Right atrium auricular region (tissue), 2 donors: ENCODE results near the gene CLDN19. TPM values are rescaled to one million over a fixed set of nuclear protein-coding genes. Genes with fewer than 3 reads are reported as not detected.
"Not testable (repeated sequence)": the region's sequence is repeated elsewhere in the genome, so short reads cannot be mapped to it uniquely, and the experiment has no call there.

Source experiments
- DNase-seq: peaks from one replicate; pipeline ENCODE4 v3.0.0-alpha.2; 2019; ENCODE audit warnings: low spot score
- H3K27ac ChIP-seq, 2 donors: fragments of 200-600 bp; sonication (generic); 1 replicate in 1 of 2; 2 replicates in 1 of 2; pipeline ENCODE4 v1.5.1; 2016 to 2019
- H3K27me3 ChIP-seq, 2 donors: fragments of 200-600 bp; sonication (generic); one replicate each; pipeline versions ENCODE4 v1.5.1 to v1.6.0; 2017 to 2019
- H3K36me3 ChIP-seq: fragments of 200-600 bp; sonication (generic); one replicate; pipeline ENCODE4 v1.5.1; 2016
- H3K4me1 ChIP-seq, 2 donors: fragments of 200-600 bp; sonication (generic); one replicate each; pipeline versions ENCODE4 v1.5.1 to v1.6.0; 2017 to 2019
- H3K4me3 ChIP-seq, 2 donors: fragments of 200-600 bp; sonication (generic); 1 replicate in 1 of 2; 2 replicates in 1 of 2; pipeline ENCODE4 v1.5.1; 2017 to 2019; ENCODE audit warnings: mild to moderate bottlenecking in 1 of 2, moderate library complexity in 1 of 2
- H3K9me3 ChIP-seq, 2 donors: fragments of 200-600 bp; sonication (generic); one replicate each; pipeline ENCODE4 v1.5.1; 2019
- total RNA-seq, 2 donors: library from RNA; depleted of rRNA; stranded (reverse); fragments of >200 nt; gene quantifications; one replicate each; pipeline ENCODE4 v1.1.0, GENCODE V29; 2016
- TF ChIP-seq, protein P1 (sequence below), 2 donors: fragments of 200-600 bp; sonication (generic); IDR thresholded peaks; one replicate each; pipeline ENCODE4 v1.5.1; 2019; ENCODE audit warnings: antibody characterized with exemption in 2 of 2

CLDN19 gene
- total RNA-seq, 2 donors from 2014 or later = 0.28 TPM; not detected in 1

DNA sequence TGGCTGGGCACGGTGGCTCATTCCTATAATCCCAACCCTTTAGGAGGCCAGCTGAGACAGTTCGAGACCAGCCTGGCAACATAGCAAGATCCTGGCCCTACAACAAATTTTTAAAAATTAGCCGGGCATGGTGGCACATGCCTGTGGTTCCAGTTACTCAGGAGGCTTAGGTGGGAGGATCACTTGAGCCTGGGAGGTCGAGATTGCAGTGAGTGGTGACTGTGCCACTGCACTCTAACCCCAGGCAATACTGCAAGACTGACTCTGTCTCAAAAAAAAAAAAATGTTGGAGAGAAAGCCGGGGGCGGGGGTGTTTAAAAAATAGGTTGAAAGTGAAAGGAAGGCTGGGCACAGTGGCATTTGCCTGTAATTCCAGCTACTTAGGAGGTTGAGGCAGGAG lies 16.5 kb downstream of the CLDN19 start:
- TF ChIP-seq, protein P1, sequence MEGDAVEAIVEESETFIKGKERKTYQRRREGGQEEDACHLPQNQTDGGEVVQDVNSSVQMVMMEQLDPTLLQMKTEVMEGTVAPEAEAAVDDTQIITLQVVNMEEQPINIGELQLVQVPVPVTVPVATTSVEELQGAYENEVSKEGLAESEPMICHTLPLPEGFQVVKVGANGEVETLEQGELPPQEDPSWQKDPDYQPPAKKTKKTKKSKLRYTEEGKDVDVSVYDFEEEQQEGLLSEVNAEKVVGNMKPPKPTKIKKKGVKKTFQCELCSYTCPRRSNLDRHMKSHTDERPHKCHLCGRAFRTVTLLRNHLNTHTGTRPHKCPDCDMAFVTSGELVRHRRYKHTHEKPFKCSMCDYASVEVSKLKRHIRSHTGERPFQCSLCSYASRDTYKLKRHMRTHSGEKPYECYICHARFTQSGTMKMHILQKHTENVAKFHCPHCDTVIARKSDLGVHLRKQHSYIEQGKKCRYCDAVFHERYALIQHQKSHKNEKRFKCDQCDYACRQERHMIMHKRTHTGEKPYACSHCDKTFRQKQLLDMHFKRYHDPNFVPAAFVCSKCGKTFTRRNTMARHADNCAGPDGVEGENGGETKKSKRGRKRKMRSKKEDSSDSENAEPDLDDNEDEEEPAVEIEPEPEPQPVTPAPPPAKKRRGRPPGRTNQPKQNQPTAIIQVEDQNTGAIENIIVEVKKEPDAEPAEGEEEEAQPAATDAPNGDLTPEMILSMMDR (IDR thresholded peaks at IDR 0.05) = no peak
- DNase-seq = no peak
- Histone ChIP-seq H3K9me3 (no peaks in the 10 kb centered on the region), H3K27ac (no peak overlapping the region), H3K27me3 (no peaks in the 10 kb centered on the region), H3K4me1 (no peaks in the 10 kb centered on the region), H3K4me3 (no peak overlapping the region), H3K36me3 (no peaks in the 10 kb centered on the region)

DNA sequence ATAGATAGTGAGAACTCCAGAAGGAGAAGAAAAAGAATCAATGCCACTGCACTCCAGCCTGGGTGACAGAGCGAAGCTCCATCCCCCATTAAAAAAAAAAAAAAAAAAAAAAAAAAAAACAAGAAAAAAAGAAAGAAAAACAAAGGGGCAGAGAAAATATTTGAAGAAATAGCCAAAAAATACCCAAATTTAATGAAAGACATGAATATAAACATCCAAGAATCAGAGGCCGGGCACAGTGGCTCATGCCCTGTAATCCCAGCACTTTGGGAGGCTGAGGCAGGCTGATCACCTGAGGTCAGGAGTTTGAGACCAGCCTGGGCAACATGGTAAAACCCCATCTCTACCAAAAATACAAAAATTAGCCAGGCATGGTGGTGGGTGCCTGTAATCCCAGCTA lies 17.6 kb downstream of the CLDN19 start:
- not testable (repeated sequence) for H3K36me3 ChIP-seq, H3K4me3 ChIP-seq, DNase-seq, H3K9me3 ChIP-seq, H3K27ac ChIP-seq, H3K27me3 ChIP-seq, H3K4me1 ChIP-seq

DNA sequence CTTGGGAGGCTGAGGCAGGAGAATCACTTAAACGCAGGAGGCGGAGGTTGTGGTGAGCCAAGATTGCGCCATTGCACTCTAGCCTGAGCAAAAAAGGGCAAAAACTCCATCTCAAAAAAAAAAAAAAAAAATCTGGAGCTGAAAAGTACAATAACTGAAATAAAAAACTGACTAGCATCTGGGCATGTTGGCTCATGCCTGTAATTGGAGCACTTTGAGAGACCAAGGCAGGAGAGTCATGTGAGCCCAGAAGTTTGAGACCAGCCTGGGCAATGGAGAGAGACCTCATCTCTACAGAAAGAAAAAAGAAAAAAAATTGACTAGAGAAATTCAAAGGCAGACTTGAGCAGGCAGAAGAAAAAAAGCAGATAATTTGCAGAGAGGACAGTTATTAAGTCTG lies 18.1 kb downstream of the CLDN19 start:
- H3K9me3 ChIP-seq = no peaks in the 10 kb centered on the region
- no peaks in the 10 kb centered on the region for H3K27me3 ChIP-seq
- no peak overlapping the region for H3K4me3 ChIP-seq
- no peak for DNase-seq
- H3K4me1 ChIP-seq = no peaks in the 10 kb centered on the region
- TF ChIP-seq, protein P1 (IDR thresholded peaks at IDR 0.05) = no peak
- H3K36me3 ChIP-seq = no peaks in the 10 kb centered on the region
- no peak overlapping the region for H3K27ac ChIP-seq

DNA sequence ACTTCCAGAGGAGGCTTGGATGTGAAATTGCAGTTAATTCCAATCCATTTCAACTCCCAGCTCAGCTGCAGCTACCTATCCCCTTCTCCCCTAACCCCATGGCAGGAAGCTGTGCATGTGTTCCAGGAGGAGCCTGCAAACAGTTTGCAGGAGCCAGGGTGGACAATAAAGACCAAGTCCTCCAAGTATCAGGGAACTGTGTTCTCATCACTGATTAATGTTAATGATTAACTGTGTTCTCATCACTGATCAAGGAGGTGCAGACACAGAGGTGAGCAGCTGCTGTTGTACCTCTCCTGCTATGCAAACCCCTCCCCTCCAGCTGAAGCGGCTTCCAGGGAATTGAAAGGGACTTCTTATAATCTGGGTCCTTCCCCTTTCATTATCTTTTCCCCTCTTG lies 19.2 kb downstream of the CLDN19 start:
- H3K27ac ChIP-seq = no peak overlapping the region
- no peak overlapping the region for H3K4me3 ChIP-seq
- no peak for DNase-seq
- no peaks in the 10 kb centered on the region for H3K9me3 ChIP-seq
- H3K36me3 ChIP-seq = peaks cover 2% of the 10 kb centered on the region
- TF ChIP-seq, protein P1 (IDR thresholded peaks at IDR 0.05) = no peak
- no peaks in the 10 kb centered on the region for H3K27me3 ChIP-seq
- no peaks in the 10 kb centered on the region for H3K4me1 ChIP-seq

DNA sequence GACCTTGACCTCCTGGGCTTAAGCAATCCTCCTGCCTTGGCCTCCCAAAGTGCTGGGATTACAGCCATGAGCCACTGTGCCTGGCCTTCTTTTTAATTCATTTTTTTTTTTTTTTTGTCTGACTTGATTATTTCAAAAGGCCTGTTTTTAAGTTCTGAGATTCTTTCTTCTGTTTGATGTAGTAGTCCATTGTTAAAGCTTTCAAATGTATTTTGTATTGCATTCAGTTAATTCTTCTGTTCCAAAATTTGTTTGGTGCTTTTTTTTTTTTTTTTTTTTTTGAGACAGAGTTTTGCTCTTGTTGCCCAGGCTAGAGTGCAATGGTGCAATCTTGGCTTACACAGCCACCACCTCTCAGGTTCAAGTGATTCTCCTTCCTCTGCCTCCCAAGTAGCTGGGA lies 25.6 kb downstream of the CLDN19 start:
- peaks cover 39% of the 10 kb centered on the region for H3K36me3 ChIP-seq
- not testable (repeated sequence) for H3K27ac ChIP-seq, H3K4me1 ChIP-seq, DNase-seq, H3K27me3 ChIP-seq, H3K4me3 ChIP-seq
- H3K9me3 ChIP-seq = peaks cover 4 to 16% of the 10 kb centered on the region in 2 donors

DNA sequence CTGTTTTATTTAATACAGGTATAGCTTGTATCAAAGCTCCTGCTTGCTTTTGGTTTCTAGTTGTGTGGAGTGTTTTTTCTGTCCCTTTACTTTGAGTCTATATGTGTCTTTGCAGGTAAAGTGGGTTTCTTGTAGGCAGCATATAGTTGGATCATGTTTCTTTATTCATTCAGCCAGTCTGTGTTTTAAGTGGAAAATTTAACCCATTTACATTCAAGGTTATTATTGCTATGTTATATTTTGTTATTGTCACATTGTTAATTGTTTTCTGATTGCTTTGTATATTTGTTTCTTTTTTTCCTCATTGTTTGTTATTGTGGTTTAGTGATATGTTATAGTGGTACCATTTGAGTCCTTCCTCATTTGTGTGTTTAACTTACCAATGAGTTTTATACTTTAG lies 26.7 kb downstream of the CLDN19 start:
- Histone ChIP-seq H3K4me1 (no peaks in the 10 kb centered on the region), H3K36me3 (peaks cover 39% of the 10 kb centered on the region), H3K4me3 (no peak overlapping the region), H3K27ac (no peak overlapping the region), H3K27me3 (no peaks in the 10 kb centered on the region), H3K9me3 (peaks cover 4 to 16% of the 10 kb centered on the region in 2 donors)
- TF ChIP-seq, protein P1 (IDR thresholded peaks at IDR 0.05) = no peak
- no peak for DNase-seq

DNA sequence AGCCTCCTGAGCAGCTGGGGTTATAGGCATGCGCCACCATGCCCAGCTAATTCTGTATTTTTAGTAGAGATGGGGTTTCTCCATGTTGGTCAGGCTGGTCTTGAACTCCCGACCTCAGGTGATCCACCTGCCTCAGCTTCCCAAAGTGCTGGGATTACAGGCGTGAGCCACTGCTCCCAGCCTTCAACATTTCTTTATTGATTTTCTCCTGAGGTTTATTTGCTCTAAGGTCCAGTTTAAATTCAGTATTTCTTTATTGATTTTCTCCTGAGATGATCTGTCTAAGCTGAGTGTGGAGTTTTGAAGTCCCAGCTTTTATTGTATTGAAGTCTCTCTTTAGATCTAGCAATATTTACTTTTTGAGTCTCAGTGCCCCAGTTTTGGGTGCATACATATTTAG lies 27.2 kb downstream of the CLDN19 start:
- Histone ChIP-seq H3K9me3 (peaks cover 4 to 16% of the 10 kb centered on the region in 2 donors), H3K36me3 (peaks cover 39% of the 10 kb centered on the region)
- H3K27me3 ChIP-seq, DNase-seq, H3K27ac ChIP-seq, H3K4me1 ChIP-seq, H3K4me3 ChIP-seq: not testable (repeated sequence)
